Activated CD4-positive, CD25-positive, alpha-beta regulatory T cell treated with anti-CD3 and anti-CD28 coated beads, Interleukin-2, amount 50 U/mL, for 16 hours (primary cell): Measurements from ENCODE around the gene STEAP3.
"Not testable (repeated sequence)": the region's sequence is repeated elsewhere in the genome, so short reads cannot be mapped to it uniquely, and the experiment has no call there.

Experiments
- DNase-seq: peaks from one replicate; pipeline ENCODE4 v3.0.0-alpha.2; 2020; ENCODE audit warnings: low read depth, low spot score

STEAP3 gene

DNA sequence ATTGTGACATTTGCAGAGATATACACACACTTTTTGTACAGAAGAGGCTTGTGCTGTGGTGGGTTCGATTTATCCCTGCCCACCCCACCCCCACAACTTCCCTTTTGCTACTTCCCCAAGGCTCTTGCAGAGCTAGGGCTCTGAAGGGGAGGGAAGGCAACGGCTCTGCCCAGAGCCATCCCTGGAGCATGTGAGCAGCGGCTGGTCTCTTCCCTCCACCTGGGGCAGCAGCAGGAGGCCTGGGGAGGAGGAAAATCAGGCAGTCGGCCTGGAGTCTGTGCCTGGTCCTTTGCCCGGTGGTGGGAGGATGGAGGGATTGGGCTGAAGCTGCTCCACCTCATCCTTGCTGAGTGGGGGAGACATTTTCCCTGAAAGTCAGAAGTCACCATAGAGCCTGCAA, 40.0 kb downstream of the STEAP3 start:
- DNase-seq, result no peak

DNA sequence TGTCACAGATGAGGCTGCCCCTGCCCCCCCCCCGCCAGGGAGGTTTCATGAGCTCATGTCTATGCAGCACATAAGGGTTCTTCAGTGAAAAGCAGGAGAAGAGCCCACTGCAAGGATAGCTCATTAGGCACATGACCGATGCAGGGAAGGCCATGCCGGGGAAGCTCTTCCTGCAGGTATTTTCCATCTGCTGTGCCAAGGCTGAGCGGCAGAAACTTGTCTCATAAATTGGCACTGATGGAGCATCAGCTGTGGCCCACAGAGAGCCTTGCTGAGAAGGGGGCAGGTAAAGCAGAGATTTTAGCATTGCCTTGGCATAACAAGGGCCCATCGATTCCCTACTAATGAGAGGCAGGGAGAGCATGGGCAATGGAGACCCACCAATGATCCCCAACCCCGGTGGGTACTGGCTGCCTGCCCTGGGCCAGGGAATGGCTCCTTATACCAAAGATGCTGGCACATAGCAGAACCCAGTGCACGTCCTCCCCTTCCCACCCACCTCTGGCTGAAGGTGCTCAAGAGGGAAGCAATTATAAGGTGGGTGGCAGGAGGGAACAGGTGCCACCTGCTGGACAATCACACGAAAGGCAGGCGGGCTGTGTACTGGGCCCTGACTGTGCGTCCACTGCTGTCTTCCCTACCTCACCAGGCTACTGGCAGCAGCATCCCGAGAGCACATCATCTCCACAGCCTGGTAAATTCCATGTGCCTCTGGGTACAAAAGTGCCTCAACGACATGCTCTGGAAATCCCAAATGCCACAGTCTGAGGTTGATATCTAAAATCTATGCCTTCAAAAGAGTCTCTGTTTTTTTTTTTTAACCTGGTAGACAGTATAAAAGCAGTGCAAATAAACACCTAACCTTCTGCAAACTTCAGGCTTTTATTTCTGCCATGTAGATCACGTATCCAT, 41.4 kb downstream of the STEAP3 start:
- DNase-seq, result no peak

DNA sequence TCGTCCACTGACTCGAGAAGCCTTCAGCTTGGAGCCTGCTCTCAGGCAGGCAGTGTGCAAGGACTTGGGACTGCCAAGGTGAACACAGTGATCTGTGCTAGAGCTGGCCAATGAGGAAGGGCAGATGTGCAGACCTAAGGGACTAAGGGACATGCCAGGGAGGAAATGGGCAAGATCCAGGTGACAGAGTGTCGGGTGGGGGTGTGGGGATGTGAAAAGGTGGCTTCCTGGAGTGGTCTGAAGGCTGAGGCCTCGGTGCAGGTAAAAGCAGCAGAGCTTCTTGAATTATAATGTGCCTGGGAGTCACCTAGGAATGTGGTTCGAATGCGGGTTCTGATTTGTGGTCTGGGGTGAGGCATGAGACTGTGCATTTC, 42.0 kb downstream of the STEAP3 start:
- no peak for DNase-seq

DNA sequence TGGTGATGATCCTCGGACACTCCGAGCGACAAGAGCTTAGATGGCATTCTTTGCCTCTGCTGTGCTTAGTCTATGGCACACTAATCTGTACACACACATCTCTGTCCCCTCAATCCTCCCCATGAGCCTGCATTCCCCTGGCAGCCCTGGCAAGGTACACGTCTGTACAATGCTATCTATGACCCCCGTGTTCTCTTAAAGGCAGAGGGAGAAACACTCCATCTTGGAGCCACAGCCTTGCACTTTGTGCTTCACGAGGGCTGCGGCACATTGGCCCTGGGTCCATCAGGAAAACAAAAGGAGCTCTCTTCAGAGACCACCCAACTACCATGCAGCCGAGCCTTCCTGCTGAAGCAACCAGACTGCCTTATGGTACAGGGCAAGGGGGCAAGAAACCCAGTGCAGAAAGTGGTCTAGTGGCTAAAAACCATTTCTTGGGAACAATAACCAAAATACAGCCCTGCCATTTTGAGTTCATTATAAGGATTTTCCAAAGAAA, 42.5 kb downstream of the STEAP3 start:
- DNase-seq, result no peak

DNA sequence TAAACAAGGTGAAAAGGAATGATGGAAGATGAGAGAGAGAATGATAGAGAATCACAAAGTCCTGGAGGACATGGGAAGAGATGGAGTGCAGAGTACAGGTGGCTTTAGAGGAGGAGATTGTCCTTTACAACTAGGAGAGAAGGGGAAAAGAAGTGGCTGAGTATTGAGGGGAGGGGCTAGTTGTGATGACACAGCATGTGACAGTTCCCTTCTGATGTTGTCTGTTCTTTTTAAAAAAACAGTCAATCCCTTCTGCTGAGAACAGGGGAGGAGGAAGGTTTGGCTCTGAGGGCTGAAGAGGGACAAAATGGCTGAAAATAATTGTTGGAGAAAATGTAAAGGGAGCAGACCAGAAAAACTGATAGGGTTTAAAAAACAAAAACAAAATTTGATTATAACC, 44.0 kb downstream of the STEAP3 start:
- DNase-seq, result no peak

DNA sequence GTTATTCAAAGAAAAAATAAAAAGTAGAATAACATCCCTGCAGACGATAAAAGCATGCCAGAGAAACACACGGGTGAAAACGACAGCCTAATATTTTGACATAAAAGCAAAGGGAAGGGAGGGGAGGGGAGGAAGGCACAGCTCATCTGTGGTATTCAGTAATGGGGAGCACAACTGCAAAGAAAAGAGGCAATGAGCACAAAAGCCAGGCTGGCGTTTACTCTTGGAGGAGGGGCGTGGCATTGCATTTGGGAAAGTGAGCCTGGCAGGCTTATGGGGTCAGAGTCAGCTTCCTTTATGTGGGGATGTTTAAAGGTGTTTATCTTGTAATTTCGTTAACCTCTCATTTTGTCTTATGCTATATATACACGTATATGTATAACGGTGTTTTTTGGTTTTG, 53.2 kb downstream of the STEAP3 start:
- DNase-seq, result no peak

DNA sequence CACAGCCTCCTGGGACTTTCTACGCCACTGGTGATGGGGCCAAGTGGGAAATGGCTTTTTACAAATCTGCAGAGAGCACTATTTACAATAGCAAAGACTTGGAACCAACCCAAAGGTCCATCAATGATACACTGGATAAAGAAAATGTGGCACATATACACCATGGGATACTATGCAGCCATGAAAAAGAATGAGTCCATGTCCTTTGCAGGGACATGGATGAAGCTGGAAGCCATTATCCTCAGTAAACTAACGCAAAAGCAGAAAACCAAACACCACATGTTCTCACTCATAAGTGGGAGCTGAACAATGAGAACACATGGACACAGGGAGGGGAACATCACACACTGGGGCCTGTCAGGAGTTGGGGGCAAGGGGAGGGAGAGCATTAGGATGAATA, 54.8 kb downstream of the STEAP3 start:
- DNase-seq, result not testable (repeated sequence)

DNA sequence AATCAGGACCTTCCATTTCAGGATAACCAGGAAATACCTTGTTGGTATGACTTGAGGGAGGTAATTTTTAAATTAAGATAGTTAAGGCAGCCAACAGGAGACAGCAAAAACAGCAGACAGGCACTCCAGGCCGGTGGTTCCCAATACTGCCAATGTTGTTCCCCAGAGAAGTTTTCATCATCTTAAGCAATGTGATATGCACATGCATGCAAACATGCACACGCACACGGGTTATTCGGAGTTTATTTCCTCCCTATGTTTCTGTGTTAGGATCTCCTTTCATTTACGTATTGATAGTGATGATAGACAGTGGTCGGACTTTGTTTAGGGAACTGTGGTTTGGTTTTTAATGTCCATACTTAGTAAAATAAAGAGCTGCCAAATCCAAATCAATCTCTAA, 55.3 kb downstream of the STEAP3 start:
- DNase-seq, result no peak

DNA sequence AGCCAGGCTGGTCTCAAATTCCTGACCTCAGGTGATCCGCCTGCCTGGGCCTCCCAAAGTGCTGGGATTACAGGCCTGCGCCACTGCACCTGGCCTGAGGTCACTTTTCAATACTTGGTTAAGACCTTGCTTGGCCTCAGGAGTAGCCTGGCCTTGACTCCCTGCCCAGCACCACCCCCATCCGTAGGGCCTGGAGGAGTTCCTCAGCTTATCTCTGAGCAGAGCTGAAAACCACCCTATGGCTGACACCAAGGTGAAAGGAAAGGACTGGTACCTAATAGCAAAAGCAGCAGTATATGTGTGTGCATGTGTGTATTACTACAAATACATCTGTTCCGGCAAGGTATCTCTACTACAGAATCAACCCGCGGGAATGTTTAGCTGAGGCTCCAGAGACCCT, 56.0 kb downstream of the STEAP3 start:
- DNase-seq, result no peak

DNA sequence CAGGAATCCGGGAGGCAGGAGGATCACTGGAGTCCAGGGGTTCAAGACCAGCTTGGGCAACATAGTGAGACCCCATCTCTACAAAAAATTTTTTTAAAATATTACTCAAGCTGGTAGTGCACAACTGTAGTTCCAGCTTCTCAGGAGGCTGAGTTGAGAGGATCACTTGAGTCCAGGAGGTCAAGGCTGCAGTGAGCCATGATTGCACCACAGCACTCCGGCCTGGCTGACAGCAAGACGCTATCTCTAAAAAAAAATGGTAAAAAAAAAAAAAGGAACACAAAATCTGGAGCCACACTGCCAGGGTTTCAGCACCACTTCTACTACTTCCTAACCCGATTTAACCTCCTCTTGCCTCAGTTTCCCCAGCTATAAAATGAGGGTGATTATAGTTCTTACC, 57.0 kb downstream of the STEAP3 start:
- no peak for DNase-seq

DNA sequence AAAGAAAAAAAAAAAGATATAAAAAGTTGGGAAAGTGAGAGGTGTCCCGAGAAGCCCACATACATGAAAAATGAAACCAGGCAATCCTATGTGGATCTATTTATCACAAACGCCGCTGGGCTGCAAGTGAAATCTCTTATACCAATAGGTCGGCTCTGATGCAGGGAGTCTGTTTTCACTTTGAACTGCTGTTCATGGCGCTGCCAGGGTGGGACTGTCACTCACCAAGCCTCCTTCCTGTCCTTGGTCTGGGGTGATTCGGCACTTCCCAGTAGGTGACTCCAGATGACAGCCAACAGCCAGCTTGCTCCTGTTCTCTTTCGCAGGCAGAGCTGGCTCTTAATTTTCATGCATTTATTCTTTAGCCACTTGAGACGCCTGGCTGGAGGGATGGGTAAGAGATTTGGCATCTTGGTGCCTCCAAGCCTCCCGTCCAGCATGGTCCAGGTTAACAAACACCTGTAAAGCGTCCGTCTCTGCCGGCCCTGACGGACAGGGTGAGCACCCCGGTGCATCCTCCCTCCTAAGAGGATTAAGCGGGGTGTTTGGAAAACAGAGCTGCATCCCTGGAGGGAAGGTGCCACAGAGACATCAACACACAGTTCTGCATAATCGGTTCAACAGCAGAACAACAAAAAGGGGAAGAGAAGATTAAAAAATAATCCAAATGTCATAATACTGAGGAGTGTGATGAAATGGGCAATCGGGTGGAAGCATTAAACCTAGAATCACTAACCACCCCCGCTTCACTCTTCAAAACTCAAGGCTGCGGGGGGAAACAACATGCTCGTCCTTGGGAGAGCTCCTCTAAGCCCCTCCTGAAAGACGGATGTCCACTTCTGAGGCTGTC, 58.7 kb downstream of the STEAP3 start:
- no peak for DNase-seq

DNA sequence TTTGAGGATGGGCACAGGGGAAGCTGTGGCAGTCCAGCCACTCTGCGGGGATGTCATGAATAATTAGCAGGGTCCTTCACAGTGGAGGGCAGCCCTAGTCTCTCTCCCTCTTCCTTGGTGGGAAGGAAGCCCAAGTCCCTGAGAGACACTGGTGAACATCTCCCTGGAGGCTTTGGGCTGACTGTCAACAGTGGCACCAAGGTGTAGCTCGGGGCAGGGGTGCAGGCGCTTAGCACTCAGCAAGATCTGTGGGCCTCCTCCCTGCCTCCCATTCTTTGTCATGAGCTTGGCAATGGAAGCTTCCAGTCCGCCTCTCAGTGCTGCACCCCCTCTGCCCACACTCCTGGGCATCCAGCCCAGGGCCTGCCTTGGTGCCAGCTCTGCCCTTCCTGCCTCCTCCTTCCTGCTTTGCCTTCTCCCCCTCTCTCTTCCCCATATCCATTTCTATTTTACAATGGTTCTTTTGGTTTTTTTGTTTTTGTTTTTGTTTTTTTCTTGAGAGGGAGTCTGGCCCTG, 59.4 kb downstream of the STEAP3 start:
- no peak for DNase-seq

DNA sequence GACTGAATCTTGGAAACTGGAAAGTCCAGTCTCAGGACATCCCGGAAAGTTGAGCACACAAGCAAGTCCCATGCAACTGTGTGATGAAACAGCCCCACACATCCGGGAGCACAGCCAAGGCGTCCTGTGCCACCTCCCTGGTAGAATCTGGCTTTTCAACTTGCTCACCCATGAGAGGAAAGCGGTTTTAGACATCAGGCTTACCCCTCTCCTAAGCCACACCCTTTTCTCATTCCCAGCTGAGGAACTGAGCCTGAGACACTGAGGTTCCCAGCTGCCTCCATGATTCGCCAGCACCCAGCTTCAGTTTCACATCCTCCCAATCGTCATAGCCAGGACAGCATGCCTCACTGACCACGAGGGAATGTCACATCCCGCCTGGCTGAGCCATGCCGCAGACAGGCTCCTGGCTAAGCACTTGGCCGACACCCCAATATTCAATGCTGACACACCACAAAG, 60.3 kb downstream of the STEAP3 start:
- no peak for DNase-seq

DNA sequence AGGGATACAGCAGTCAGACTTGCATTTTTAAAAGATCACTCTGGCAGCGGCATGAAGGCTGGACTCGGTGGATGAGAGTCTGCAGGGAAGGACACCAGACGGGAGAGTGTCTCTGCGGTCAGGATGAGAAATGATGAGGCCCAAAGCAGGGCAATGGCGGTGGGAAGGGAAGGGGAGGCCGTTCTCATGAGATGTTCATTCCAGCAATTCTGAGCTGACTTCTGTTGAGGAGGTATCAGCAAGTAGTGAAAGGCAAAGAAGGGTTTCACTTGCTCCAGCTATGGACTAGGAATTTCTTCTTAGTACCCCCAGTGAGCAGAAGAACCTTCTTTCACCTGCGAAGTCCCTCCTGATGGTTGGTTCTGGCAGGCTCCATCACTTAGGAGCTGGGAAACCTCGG, 63.0 kb downstream of the STEAP3 start:
- no peak for DNase-seq

DNA sequence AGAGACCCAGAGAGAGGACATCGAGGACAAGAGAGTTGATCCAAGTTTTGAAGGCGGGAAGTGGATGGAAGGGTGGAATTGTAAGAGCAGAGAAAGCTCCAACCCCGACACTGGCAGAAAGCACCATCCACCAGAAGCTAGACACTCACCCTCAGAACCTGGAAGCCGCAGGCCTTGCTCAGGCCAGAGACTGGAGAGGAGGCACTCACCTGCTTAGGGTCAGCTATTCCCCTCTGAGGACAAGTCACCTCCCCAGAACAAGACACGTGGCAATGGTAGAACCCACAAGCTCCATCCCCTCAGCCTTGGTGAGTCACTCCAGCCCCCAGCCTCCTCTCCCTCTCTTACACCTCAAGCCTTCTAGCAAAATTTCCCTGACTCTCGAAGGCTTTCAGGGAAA, 64.9 kb downstream of the STEAP3 start:
- DNase-seq, result no peak

DNA sequence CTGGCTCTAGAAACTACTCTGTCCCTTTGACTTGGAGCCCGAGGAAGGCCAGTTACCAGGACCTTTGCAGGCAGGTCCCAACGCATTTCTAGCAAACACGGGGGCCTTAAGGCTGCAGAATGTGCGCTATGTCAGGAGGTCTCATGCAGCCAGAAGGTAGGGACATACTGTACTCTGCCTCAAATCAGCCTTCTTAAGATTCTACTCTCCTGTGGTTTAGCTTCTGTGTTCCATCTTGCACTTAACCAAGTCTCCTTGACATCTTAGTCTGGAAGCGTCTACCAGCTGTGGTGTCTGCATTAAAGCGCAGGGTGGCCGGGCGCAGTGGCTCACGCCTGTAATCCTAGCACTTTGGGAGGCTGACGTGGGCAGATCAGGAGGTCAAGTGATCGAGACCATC, 65.5 kb downstream of the STEAP3 start:
- DNase-seq, result no peak

DNA sequence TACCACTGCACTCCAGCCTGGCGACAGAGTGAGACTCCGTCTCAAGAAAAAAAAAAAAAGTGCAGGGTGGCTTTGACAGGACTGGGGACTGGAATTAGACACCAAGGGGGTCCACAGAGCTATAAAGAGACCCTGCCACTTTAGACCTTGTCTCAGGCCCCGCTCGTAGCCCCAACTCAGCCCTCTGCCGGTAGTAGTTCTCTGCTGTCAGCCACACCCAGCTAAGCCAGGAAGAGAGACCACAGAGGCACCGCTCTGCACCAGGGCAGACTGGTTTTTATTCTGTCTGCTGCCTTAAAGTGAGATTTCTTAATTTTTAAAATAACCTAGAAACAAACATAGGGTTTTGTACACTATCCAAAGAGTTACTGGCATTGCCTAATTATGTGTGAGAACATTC, 66.0 kb downstream of the STEAP3 start:
- no peak for DNase-seq

DNA sequence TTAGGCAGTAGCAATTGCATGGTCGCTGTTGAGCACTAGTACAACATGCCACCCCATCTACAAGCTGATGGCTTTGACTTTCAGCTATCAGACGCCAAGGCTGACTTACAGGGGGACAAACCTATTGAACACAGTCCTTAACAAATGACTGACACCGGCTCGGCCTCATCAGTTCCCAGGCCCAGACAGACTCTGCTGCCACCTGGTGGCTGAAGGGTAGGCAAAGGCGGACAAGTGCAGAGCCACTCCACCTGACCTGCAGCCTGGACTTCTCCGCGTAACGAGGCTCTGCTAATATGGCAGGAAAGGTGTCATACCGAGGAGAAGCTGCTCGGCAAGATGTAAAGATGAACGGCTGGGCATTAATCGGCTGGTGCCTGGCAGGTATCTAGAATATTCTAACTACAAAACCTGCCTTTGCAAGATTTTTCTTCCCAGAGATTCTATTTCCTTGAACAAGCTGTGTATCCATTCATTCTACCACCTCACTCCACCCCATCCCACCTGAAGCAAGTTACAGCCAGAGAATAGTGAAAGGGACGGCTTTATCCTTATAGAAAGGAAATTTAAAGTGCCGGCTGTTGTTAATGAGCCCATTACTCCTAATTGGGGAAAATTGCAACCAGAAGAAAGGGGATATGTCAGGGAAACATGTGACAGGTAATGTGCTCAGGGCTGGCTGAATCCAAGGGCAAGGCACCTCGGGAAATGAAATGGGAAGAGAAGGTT, 67.4 kb downstream of the STEAP3 start:
- DNase-seq, result peak; percentile 19

DNA sequence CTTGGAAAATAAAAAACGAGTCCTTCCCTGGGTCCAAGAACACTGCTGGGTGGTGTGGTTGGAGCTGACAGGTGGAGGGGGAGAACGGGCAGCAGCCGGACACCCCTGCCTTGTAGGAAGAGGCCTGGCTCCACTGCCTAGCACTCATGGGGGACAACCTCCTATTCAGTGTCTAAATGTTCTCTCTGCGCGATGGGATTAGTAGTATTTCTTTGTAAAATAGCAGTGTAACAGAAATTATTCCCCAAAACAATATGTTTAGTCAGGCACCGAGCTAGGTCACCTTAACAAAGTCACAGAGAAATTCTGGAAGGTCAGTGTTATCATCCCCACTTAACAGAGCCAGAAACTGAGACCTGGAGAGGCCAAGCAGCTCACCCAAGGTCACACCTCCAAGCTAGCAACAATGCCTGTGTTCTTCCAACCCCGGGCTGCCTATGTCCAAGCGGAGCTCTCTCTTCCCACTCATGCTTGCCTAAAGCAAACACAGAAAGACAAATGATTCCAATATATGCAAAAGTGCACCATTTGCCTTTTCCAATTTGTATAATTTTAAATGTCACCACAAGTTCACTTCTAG, 68.0 kb downstream of the STEAP3 start:
- no peak for DNase-seq

DNA sequence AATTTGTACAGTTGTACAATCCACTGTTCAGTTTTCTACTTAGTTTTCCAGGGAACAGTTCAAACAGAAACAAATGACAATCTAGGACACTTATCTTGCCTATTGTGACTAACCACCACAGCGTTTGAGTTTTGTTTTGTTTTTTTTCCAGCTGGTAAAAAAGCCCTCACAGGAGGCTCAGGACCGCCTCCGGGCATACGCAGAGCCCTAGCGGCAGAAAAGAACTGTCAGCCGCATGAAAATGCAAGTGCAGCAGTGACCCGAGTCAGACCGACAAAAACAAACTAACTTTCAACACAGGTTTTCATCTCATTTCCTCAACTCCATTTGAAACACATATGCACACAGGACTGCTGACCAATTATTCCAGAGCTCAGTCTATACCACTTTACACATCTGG, 68.6 kb downstream of the STEAP3 start:
- no peak for DNase-seq

DNA sequence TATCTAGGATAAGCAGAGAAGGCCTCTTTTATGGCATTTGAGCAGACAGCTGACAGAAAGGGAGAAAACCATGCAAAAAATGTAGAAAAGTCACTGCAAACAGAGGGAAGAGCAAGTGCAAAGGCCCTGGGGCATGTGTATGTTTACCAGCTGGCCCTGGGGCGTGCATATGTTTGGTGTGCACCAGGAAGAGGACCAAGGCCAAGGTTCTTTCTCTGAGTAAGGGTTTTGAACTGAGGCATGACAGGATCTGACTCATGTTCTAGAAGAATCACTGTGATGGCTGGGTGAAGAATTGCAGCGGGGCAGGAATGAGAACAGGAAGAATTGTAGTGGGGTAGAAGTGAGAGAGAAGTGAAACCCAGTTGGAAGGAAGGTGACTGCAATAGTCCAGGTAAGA, 69.6 kb downstream of the STEAP3 start:
- DNase-seq, result no peak
